Activated CD4-positive, alpha-beta T cell treated with anti-CD3 and anti-CD28 coated beads for 36 hours (primary cell): ENCODE results near the gene UBE2E1. TPM values are rescaled to one million over a fixed set of nuclear protein-coding genes. Genes with fewer than 3 reads are reported as not detected.

ENCODE experiments used
- ATAC-seq: fragments of 200-7000 bp; cut with Tn5 transposase; one replicate; pipeline ENCODE4 v1.10.0; 2021; ENCODE audit warnings: mild to moderate bottlenecking, moderate library complexity
- CTCF ChIA-PET: fragments of 350-600 bp; sonication (Branson Sonifier 250); formaldehyde crosslinking; loops from one replicate; lab custom pipeline; 2021; ENCODE audit warnings: antibody characterized with exemption; lab: Charles Lee
- POLR2A ChIA-PET: fragments of 350-600 bp; sonication (Branson Sonifier 250); formaldehyde crosslinking; loops from one replicate; lab custom pipeline; 2021; ENCODE audit warnings: antibody characterized with exemption, inconsistent platforms; lab: Charles Lee
- DNase-seq: peaks from one replicate; pipeline ENCODE4 v3.0.0-alpha.2; 2020
- H3K27ac Mint-ChIP-seq: one replicate; pipeline ENCODE4 v1.8.0; 2021; ENCODE audit warnings: mixed read lengths
- H3K27me3 Mint-ChIP-seq: one replicate; pipeline ENCODE4 v1.8.0; 2021; ENCODE audit warnings: mixed read lengths
- H3K36me3 Mint-ChIP-seq: one replicate; pipeline ENCODE4 v1.8.0; 2021; ENCODE audit warnings: low read depth, mixed read lengths
- H3K4me1 Mint-ChIP-seq: one replicate; pipeline ENCODE4 v1.8.0; 2021; ENCODE audit warnings: mixed read lengths
- H3K4me3 Mint-ChIP-seq: one replicate; pipeline ENCODE4 v1.8.0; 2021; ENCODE audit warnings: mild to moderate bottlenecking, moderate library complexity, mixed read lengths
- H3K9me3 Mint-ChIP-seq: one replicate; pipeline ENCODE4 v1.8.0; 2021; ENCODE audit warnings: low read depth, mixed read lengths
- intact Hi-C, 2 experiments: fragments of 100-400 bp; cut with DNase I in 1 of 2; cut with micrococcal nuclease in 1 of 2; formaldehyde crosslinking; loops; one replicate each; pipeline versions ENCODE4 v1.14.2 to v1.15.1; 2022 to 2024; cut with DNase I, micrococcal nuclease
- total RNA-seq, 2 experiments: library from RNA; stranded (reverse); gene quantifications; one replicate each; pipeline ENCODE4 v1.2.3, GENCODE V29; 2021

Gene UBE2E1
- total RNA-seq: 10 to 100 TPM; 86.3 to 93.8 TPM

GRCh38 chr3:23805633-23806533 is at the start of gene UBE2E1:
UBE2E1 (plus strand) TSS chr3:23805955; CDS start chr3:23807270, 1,315 bp downstream.
- Mint-ChIP-seq H3K4me3 (peak within 1 kb of the TSS; percentile 91), H3K4me1 (peaks cover 36% of the 10 kb centered on the region), H3K9me3 (no peaks in the 10 kb centered on the region), H3K27me3 (peaks cover 8% of the 10 kb centered on the region), H3K27ac (peak within 1 kb of the TSS; percentile 89), H3K36me3 (peaks cover 17% of the 10 kb centered on the region)
- intact Hi-C loops: loop anchor here (5.0 to 10.0 kb wide), 3 partner anchors 349 to 604 kb away; partner anchors contain the start of gene UBE2E2 (in 2 of the 2)
- peak; percentile 69 for ATAC-seq
- POLR2A ChIA-PET: no interaction called here
- DNase-seq: peak; percentile 77
- CTCF ChIA-PET: no interaction called here

GRCh38 chr3:23756206-23756840 is 49.4 kb upstream of the UBE2E1 start:
- ChIA-PET CTCF (interaction anchor here (1.9 kb wide), 1 partner anchor 10 kb away, joined by 7 read pairs; no protein-coding TSS in a partner anchor), POLR2A (no interaction called here)
- Mint-ChIP-seq H3K4me1 (peaks cover 11% of the 10 kb centered on the region), H3K36me3 (no peaks in the 10 kb centered on the region), H3K4me3 (no peak overlapping the region), H3K27me3 (no peaks in the 10 kb centered on the region), H3K9me3 (no peaks in the 10 kb centered on the region), H3K27ac (no peak overlapping the region)
- no peak for DNase-seq
- ATAC-seq: no peak
- intact Hi-C loops: no loop called here

DNA sequence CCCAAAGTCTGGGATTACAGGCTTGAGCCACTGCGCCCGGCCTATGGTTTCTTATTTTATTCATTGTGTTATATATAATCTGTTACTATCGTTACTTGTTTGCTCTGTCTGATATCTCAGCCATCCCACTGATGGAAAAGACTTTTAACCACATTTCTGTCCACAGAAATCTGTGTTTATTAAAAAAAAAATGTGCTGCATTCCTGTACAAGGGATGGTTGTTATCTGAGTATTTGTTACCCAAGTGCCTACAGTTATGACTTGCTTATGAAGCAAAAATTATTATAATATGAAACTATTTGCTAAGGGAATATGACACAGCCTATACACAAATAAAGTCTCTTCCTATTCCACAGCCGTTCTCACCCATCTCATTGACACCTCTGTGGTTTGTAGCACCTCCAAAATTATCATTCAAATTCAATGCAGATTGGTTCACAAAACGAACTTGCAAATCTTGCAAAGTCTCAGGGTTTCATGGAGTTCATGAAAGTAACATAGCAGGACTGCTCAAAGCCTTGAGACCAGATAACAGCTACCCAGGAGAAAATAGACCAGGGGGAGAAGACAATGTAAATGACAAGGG is 47.4 kb upstream of the UBE2E1 start:
- H3K36me3 Mint-ChIP-seq: no peaks in the 10 kb centered on the region
- H3K9me3 Mint-ChIP-seq: no peaks in the 10 kb centered on the region
- no peak overlapping the region for H3K4me3 Mint-ChIP-seq
- CTCF ChIA-PET: no interaction called here
- ATAC-seq (no peak), DNase-seq (no peak)
- peaks cover 28% of the 10 kb centered on the region for H3K4me1 Mint-ChIP-seq
- H3K27ac Mint-ChIP-seq: no peak overlapping the region
- POLR2A ChIA-PET: no interaction called here
- no peaks in the 10 kb centered on the region for H3K27me3 Mint-ChIP-seq
- intact Hi-C loops: no loop called here

DNA sequence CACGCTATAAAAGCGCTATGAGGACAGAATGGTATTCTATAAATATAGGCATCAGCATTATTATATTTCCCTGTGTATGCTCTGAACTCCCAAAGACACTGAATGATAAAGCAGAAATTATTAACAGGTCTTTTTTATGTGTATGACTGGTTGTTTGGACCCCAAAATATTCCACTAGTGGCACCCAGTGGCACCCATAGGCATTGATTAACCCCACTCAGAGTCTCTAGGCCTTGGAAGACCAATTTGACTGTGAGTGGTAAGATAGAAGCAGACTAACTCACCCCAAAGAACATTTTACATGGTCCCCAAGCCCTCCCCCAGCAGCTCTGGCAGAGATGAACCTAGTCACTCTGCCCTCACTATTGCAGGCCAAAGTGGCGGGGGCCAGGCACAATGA is 45.4 kb upstream of the UBE2E1 start:
- no peaks in the 10 kb centered on the region for H3K36me3 Mint-ChIP-seq
- peaks cover 28% of the 10 kb centered on the region for H3K4me1 Mint-ChIP-seq
- DNase-seq: no peak
- ChIA-PET POLR2A (no interaction called here), CTCF (interaction anchor here (1.5 kb wide), 1 partner anchor 17 kb away, joined by 7 read pairs; no protein-coding TSS in a partner anchor)
- no peaks in the 10 kb centered on the region for H3K9me3 Mint-ChIP-seq
- no peaks in the 10 kb centered on the region for H3K27me3 Mint-ChIP-seq
- no peak for ATAC-seq
- H3K27ac Mint-ChIP-seq: no peak overlapping the region
- intact Hi-C loops: no loop called here
- no peak overlapping the region for H3K4me3 Mint-ChIP-seq

GRCh38 chr3:23760871-23761373 is 44.8 kb upstream of the UBE2E1 start:
- peak; percentile 35 for DNase-seq

GRCh38 chr3:23761440-23761896 is 44.3 kb upstream of the UBE2E1 start:
- POLR2A ChIA-PET: interaction anchor here (1.1 kb wide), 1 partner anchor 42 kb away, joined by 3 read pairs; no protein-coding TSS in a partner anchor
- intact Hi-C loops: no loop called here
- ATAC-seq (peak; percentile 66), DNase-seq (peak; percentile 38)
- no peak overlapping the region for H3K4me3 Mint-ChIP-seq
- no peaks in the 10 kb centered on the region for H3K27me3 Mint-ChIP-seq
- CTCF ChIA-PET: interaction anchor here (1.5 kb wide), 1 partner anchor 16 kb away, joined by 7 read pairs; no protein-coding TSS in a partner anchor
- no peaks in the 10 kb centered on the region for H3K36me3 Mint-ChIP-seq
- H3K9me3 Mint-ChIP-seq: no peaks in the 10 kb centered on the region
- no peak overlapping the region for H3K27ac Mint-ChIP-seq
- H3K4me1 Mint-ChIP-seq: peaks cover 28% of the 10 kb centered on the region

More at GRCh38 chr3:23760871-23761373, 44.8 kb upstream of the UBE2E1 start:
- Mint-ChIP-seq H3K36me3 (no peaks in the 10 kb centered on the region), H3K4me1 (peaks cover 28% of the 10 kb centered on the region), H3K4me3 (no peak overlapping the region), H3K9me3 (no peaks in the 10 kb centered on the region), H3K27me3 (no peaks in the 10 kb centered on the region), H3K27ac (no peak overlapping the region)
- intact Hi-C loops: no loop called here
- POLR2A ChIA-PET: no interaction called here
- CTCF ChIA-PET: interaction anchor here (1.5 kb wide), 1 partner anchor 17 kb away, joined by 7 read pairs; no protein-coding TSS in a partner anchor
- peak; percentile 68 for ATAC-seq

DNA sequence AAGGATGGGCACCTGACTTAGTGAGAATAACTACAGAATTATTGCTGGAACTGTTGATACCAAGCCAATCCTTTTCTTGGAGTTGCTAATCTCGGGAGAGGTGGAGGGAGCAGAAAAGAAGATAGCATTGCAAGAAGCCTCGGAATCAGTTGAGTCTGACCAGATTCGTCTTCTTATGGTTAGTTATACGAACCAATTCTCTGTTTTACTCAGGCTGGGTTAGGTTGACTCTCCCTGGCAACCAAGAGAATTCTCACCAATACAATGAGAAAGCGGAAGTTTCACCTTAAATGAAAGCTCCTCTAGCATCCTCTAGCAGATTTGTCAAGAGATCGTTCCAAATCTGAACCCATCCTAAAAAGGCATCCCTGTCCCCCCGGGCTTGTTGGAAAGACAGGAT is 43.5 kb upstream of the UBE2E1 start:
- peak; percentile 62 for ATAC-seq
- Mint-ChIP-seq H3K36me3 (no peaks in the 10 kb centered on the region), H3K9me3 (no peaks in the 10 kb centered on the region), H3K27ac (no peak overlapping the region), H3K27me3 (no peaks in the 10 kb centered on the region), H3K4me1 (peaks cover 28% of the 10 kb centered on the region), H3K4me3 (no peak overlapping the region)
- DNase-seq: no peak
- ChIA-PET POLR2A (interaction anchor here (1.1 kb wide), 1 partner anchor 41 kb away, joined by 3 read pairs; no protein-coding TSS in a partner anchor), CTCF (interaction anchor here (0.7 kb wide), 1 partner anchor 36 kb away, joined by 4 read pairs; no protein-coding TSS in a partner anchor)
- intact Hi-C loops: loop anchor here in 1 of 2 experiments (1.0 kb wide), 1 partner anchor 22 kb away; no protein-coding TSS in a partner anchor

DNA sequence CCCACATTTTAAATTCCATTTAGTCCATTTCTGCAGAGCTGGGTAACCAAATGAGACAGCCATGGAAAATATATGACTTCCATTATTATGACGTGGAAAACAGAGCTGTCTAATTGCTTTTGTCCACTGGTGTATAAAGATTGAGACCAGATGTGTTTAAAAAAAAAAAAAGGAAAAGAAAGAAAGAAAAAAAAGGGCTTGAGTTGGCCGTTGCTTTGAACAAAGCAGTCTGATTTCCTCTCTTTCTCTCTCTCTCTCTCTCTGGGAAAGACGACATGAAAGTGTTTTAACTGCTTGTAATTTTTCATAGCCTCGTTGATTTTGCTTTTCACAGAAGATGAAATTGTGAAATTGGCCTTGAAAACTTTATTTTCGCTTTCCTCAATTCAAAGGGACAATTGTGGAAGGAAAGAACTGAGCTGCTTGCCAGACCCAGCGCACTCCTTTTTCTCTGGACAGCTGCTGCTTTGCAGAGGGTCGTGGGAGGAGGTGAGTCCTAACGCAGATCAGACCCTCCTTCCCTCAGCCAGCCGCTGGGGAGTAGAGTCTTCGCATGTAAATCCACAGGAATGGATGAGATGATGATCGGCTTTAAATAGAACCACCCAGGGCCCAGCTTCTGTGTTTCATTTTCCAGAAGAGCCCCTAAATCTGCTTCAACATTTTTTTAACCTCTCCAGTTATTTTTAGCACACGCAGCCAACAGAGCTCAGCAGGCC is 42.8 kb upstream of the UBE2E1 start:
- Mint-ChIP-seq H3K36me3 (no peaks in the 10 kb centered on the region), H3K4me3 (no peak overlapping the region), H3K9me3 (no peaks in the 10 kb centered on the region), H3K27me3 (no peaks in the 10 kb centered on the region), H3K4me1 (peaks cover 28% of the 10 kb centered on the region), H3K27ac (no peak overlapping the region)
- ChIA-PET CTCF (interaction anchor here (0.6 to 0.7 kb wide), 2 partner anchors 35 to 143 kb away, joined by 3 to 4 read pairs; no protein-coding TSS in a partner anchor), POLR2A (no interaction called here)
- intact Hi-C loops: loop anchor here in 1 of 2 experiments (1.0 kb wide), 1 partner anchor 23 kb away; no protein-coding TSS in a partner anchor
- ATAC-seq: no peak
- DNase-seq: no peak

- peaks cover 28% of the 10 kb centered on the region for H3K4me1 Mint-ChIP-seq
- no peak overlapping the region for H3K4me3 Mint-ChIP-seq
- no peak for ATAC-seq
- ChIA-PET CTCF (no interaction called here), POLR2A (no interaction called here)
- intact Hi-C loops: no loop called here
- no peak for DNase-seq
- H3K27me3 Mint-ChIP-seq: no peaks in the 10 kb centered on the region
- H3K27ac Mint-ChIP-seq: no peak overlapping the region
- H3K36me3 Mint-ChIP-seq: no peaks in the 10 kb centered on the region
- no peaks in the 10 kb centered on the region for H3K9me3 Mint-ChIP-seq
Observed at GRCh38 chr3:23764407-23764806, 41.3 kb upstream of the UBE2E1 start.

DNA sequence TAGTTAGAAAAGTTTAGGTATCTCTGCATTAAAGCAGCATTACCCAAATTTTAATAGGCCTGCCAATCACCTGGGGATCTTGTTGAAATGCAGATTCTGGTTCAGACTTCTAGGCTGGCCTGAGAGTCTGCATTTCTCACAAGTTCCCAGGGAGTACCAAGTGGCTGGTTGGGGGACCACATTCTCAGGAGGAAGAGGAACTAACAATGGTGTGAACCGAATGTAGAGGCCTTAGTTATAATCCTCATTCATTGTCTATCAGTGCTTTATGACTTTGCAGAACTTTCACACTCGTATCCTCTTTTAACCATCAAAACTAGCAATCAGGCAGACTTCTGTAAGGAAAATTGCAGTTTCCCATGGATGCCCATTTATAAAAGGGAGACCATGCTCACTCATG is 38.2 kb upstream of the UBE2E1 start:
- no peak overlapping the region for H3K27ac Mint-ChIP-seq
- DNase-seq: no peak
- no peaks in the 10 kb centered on the region for H3K36me3 Mint-ChIP-seq
- CTCF ChIA-PET: no interaction called here
- H3K4me3 Mint-ChIP-seq: no peak overlapping the region
- no peak for ATAC-seq
- intact Hi-C loops: no loop called here
- POLR2A ChIA-PET: no interaction called here
- peaks cover 5% of the 10 kb centered on the region for H3K4me1 Mint-ChIP-seq
- no peaks in the 10 kb centered on the region for H3K9me3 Mint-ChIP-seq
- peaks cover 2% of the 10 kb centered on the region for H3K27me3 Mint-ChIP-seq
